ENCODE data around the gene SULT1C2.

Gene SULT1C2

GRCh38 chr2:108257757-108258331 is 30.9 kb upstream of the SULT1C2 start:
- no peak overlapping the region for H3K4me3 ChIP-seq (ENCODE audit: low read depth, low read length)
- DNase-seq (ENCODE audit: low read depth): peak; percentile 33
- TF ChIP-seq CTCF (conservative IDR thresholded peaks at IDR 0.05; ENCODE audit: low read depth, low read length): no peak

- H3K4me3 ChIP-seq (ENCODE audit: low read depth, low read length): no peak overlapping the region
- no peak for DNase-seq (ENCODE audit: low read depth)
- TF ChIP-seq CTCF (conservative IDR thresholded peaks at IDR 0.05; ENCODE audit: low read depth, low read length): no peak
Observed at GRCh38 chr2:108260773-108261172, 27.9 kb upstream of the SULT1C2 start.

GRCh38 chr2:108262036-108262435 is 26.7 kb upstream of the SULT1C2 start:
- no peak overlapping the region for H3K4me3 ChIP-seq (ENCODE audit: low read depth, low read length)
- no peak for TF ChIP-seq CTCF (conservative IDR thresholded peaks at IDR 0.05; ENCODE audit: low read depth, low read length)
- no peak for DNase-seq (ENCODE audit: low read depth)

- TF ChIP-seq CTCF (conservative IDR thresholded peaks at IDR 0.05; ENCODE audit: low read depth, low read length): no peak
- no peak overlapping the region for H3K4me3 ChIP-seq (ENCODE audit: low read depth, low read length)
- no peak for DNase-seq (ENCODE audit: low read depth)
Observed at GRCh38 chr2:108263401-108263800, 25.3 kb upstream of the SULT1C2 start.

- no peak for DNase-seq (ENCODE audit: low read depth)
- H3K4me3 ChIP-seq (ENCODE audit: low read depth, low read length): no peak overlapping the region
- no peak for TF ChIP-seq CTCF (conservative IDR thresholded peaks at IDR 0.05; ENCODE audit: low read depth, low read length)
Observed at GRCh38 chr2:108266218-108266617, 22.5 kb upstream of the SULT1C2 start.

DNA sequence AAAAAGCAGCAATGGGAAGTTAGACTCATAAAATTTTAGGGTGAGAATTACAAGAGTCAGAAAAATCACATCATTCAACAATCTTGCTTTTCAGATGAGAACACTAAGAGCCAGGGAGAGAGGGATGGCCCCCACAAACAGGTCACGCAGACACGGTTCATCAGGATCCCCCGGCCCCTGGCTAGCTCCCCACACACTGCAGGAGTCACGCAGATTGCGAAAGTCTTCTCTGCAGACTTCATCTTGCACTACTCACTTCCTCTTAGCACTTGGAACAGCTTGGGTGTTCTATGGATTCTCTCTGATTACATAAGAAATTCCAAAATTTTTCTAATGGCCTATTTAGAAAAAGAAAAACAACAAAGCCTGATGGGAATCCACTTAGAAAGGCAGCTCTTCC is 21.6 kb upstream of the SULT1C2 start:
- TF ChIP-seq CTCF (conservative IDR thresholded peaks at IDR 0.05; ENCODE audit: low read depth, low read length): no peak
- H3K4me3 ChIP-seq (ENCODE audit: low read depth, low read length): no peak overlapping the region
- DNase-seq (ENCODE audit: low read depth): peak; percentile 85

- TF ChIP-seq CTCF (conservative IDR thresholded peaks at IDR 0.05; ENCODE audit: low read depth, low read length): no peak
- peak; percentile 86 for DNase-seq (ENCODE audit: low read depth)
- H3K4me3 ChIP-seq (ENCODE audit: low read depth, low read length): no peak overlapping the region
Observed at GRCh38 chr2:108268001-108268400, 20.7 kb upstream of the SULT1C2 start.
